Effector memory CD8-positive, alpha-beta T cell (primary cell): ENCODE data around the gene ALK.

ENCODE experiments used
- ATAC-seq: fragments of 150-1000 bp; cut with Tn5 transposase; replicated peaks from 2 replicates; pipeline ENCODE4 v1.10.0; 2021; ENCODE audit warnings: mild to moderate bottlenecking, moderate library complexity
- DNase-seq, 3 experiments: peaks; one replicate each; pipeline ENCODE4 v3.0.0; 2021
- H3K27ac Mint-ChIP-seq, 2 donors: one replicate each; pipeline ENCODE4 v1.8.0; 2022; ENCODE audit warnings: mild to moderate bottlenecking in 2 of 2, mixed read lengths in 2 of 2, moderate library complexity in 2 of 2
- H3K27me3 Mint-ChIP-seq, 2 donors: one replicate each; pipeline ENCODE4 v1.8.0; 2022; ENCODE audit warnings: mixed read lengths in 2 of 2
- H3K36me3 Mint-ChIP-seq: one replicate; pipeline ENCODE4 v1.8.0; 2022; ENCODE audit warnings: mild to moderate bottlenecking, moderate library complexity, mixed read lengths; ENCODE audit not compliant: insufficient read depth
- H3K4me1 Mint-ChIP-seq, 2 donors: one replicate each; pipeline ENCODE4 v1.8.0; 2022; ENCODE audit warnings: low read depth in 2 of 2, mixed read lengths in 2 of 2
- H3K4me3 Mint-ChIP-seq, 2 donors: one replicate each; pipeline ENCODE4 v1.8.0; 2022; ENCODE audit warnings: mild to moderate bottlenecking in 2 of 2, mixed read lengths in 2 of 2, moderate library complexity in 2 of 2
- H3K9me3 Mint-ChIP-seq, 2 donors: one replicate each; pipeline ENCODE4 v1.8.0; 2022; ENCODE audit warnings: mixed read lengths in 2 of 2

The ALK gene

GRCh38 chr2:29317801-29318485 is 603.4 kb downstream of the ALK start:
- no peak for ATAC-seq
- H3K4me1 Mint-ChIP-seq = peaks cover 16 to 30% of the 10 kb centered on the region in 2 donors
- peaks cover 6% of the 10 kb centered on the region for H3K36me3 Mint-ChIP-seq
- no peaks in the 10 kb centered on the region for H3K9me3 Mint-ChIP-seq
- no peak overlapping the region for H3K4me3 Mint-ChIP-seq
- peaks cover 0 to 39% of the 10 kb centered on the region in 2 donors for H3K27me3 Mint-ChIP-seq
- no peak for DNase-seq
- H3K27ac Mint-ChIP-seq = peak overlapping the region in 1 of 2 donors; percentile 68

- Mint-ChIP-seq H3K4me3 (no peak overlapping the region), H3K36me3 (peaks cover 2% of the 10 kb centered on the region), H3K27me3 (peaks cover 0 to 39% of the 10 kb centered on the region in 2 donors), H3K27ac (peak overlapping the region in 1 of 2 donors; percentile 68), H3K9me3 (no peaks in the 10 kb centered on the region), H3K4me1 (peaks cover 21 to 30% of the 10 kb centered on the region in 2 donors)
- DNase-seq (no peak), ATAC-seq (no peak)
Observed at GRCh38 chr2:29317077-29317517, 604.3 kb downstream of the ALK start.

- H3K36me3 Mint-ChIP-seq = peaks cover 2% of the 10 kb centered on the region
- peak overlapping the region; percentile 81 to 82 for H3K4me3 Mint-ChIP-seq
- H3K27ac Mint-ChIP-seq = peak overlapping the region; percentile 91 to 92
- peak; percentile 48 to 61 (median 48) for DNase-seq
- no peaks in the 10 kb centered on the region for H3K9me3 Mint-ChIP-seq
- ATAC-seq = peak; percentile 89
- H3K27me3 Mint-ChIP-seq = peaks cover 0 to 23% of the 10 kb centered on the region in 2 donors
- peaks cover 21 to 25% of the 10 kb centered on the region in 2 donors for H3K4me1 Mint-ChIP-seq
Observed at GRCh38 chr2:29314816-29315571, 606.4 kb downstream of the ALK start.

GRCh38 chr2:29311458-29311857 is 609.9 kb downstream of the ALK start:
- DNase-seq = no peak
- peaks cover 16 to 25% of the 10 kb centered on the region in 2 donors for H3K4me1 Mint-ChIP-seq
- H3K4me3 Mint-ChIP-seq = no peak overlapping the region
- H3K27ac Mint-ChIP-seq = peak overlapping the region in 1 of 2 donors; percentile 44
- peaks cover 16 to 30% of the 10 kb centered on the region in 2 donors for H3K27me3 Mint-ChIP-seq
- H3K36me3 Mint-ChIP-seq = peaks cover 2% of the 10 kb centered on the region
- no peaks in the 10 kb centered on the region for H3K9me3 Mint-ChIP-seq
- ATAC-seq = no peak

- H3K36me3 Mint-ChIP-seq = peaks cover 2% of the 10 kb centered on the region
- ATAC-seq = no peak
- no peak for DNase-seq
- peaks cover 16 to 25% of the 10 kb centered on the region in 2 donors for H3K4me1 Mint-ChIP-seq
- H3K9me3 Mint-ChIP-seq = no peaks in the 10 kb centered on the region
- H3K4me3 Mint-ChIP-seq = no peak overlapping the region
- H3K27me3 Mint-ChIP-seq = peaks cover 16 to 36% of the 10 kb centered on the region in 2 donors
- H3K27ac Mint-ChIP-seq = peak overlapping the region in 1 of 2 donors; percentile 44
Observed at GRCh38 chr2:29310650-29311348, 610.6 kb downstream of the ALK start.

- peaks cover under 1% of the 10 kb centered on the region for H3K36me3 Mint-ChIP-seq
- ATAC-seq = peak; percentile 83
- no peak overlapping the region for H3K4me3 Mint-ChIP-seq
- peaks cover 6 to 11% of the 10 kb centered on the region in 2 donors for H3K4me1 Mint-ChIP-seq
- DNase-seq = peak; percentile 40 to 53 (median 48)
- H3K27ac Mint-ChIP-seq = no peak overlapping the region
- peaks cover 16 to 41% of the 10 kb centered on the region in 2 donors for H3K27me3 Mint-ChIP-seq
- H3K9me3 Mint-ChIP-seq = no peaks in the 10 kb centered on the region
Observed at GRCh38 chr2:29309090-29310029, 612.0 kb downstream of the ALK start.

GRCh38 chr2:29308366-29308765 is 613.0 kb downstream of the ALK start:
- Mint-ChIP-seq H3K4me3 (no peak overlapping the region), H3K27ac (no peak overlapping the region), H3K4me1 (peaks cover 2 to 4% of the 10 kb centered on the region in 2 donors), H3K27me3 (peaks cover 22 to 49% of the 10 kb centered on the region in 2 donors), H3K36me3 (no peaks in the 10 kb centered on the region), H3K9me3 (no peaks in the 10 kb centered on the region)
- no peak for DNase-seq
- no peak for ATAC-seq

- H3K27me3 Mint-ChIP-seq = peaks cover 31 to 58% of the 10 kb centered on the region in 2 donors
- no peaks in the 10 kb centered on the region for H3K9me3 Mint-ChIP-seq
- no peak for DNase-seq
- H3K36me3 Mint-ChIP-seq = no peaks in the 10 kb centered on the region
- peaks cover 0 to 4% of the 10 kb centered on the region in 2 donors for H3K4me1 Mint-ChIP-seq
- no peak for ATAC-seq
- H3K4me3 Mint-ChIP-seq = no peak overlapping the region
- no peak overlapping the region for H3K27ac Mint-ChIP-seq
Observed at GRCh38 chr2:29307519-29307918, 613.9 kb downstream of the ALK start.

GRCh38 chr2:29305762-29306161 is 615.6 kb downstream of the ALK start:
- H3K4me1 Mint-ChIP-seq = no peaks in the 10 kb centered on the region
- no peak overlapping the region for H3K4me3 Mint-ChIP-seq
- peaks cover 43 to 66% of the 10 kb centered on the region in 2 donors for H3K27me3 Mint-ChIP-seq
- no peak for ATAC-seq
- H3K36me3 Mint-ChIP-seq = no peaks in the 10 kb centered on the region
- H3K9me3 Mint-ChIP-seq = no peaks in the 10 kb centered on the region
- DNase-seq = no peak
- no peak overlapping the region for H3K27ac Mint-ChIP-seq

- no peaks in the 10 kb centered on the region for H3K36me3 Mint-ChIP-seq
- no peaks in the 10 kb centered on the region for H3K9me3 Mint-ChIP-seq
- DNase-seq = no peak
- no peak for ATAC-seq
- H3K4me1 Mint-ChIP-seq = no peaks in the 10 kb centered on the region
- H3K27ac Mint-ChIP-seq = no peak overlapping the region
- peaks cover 49 to 75% of the 10 kb centered on the region in 2 donors for H3K27me3 Mint-ChIP-seq
- no peak overlapping the region for H3K4me3 Mint-ChIP-seq
Observed at GRCh38 chr2:29304399-29305060, 616.9 kb downstream of the ALK start.

- H3K4me3 Mint-ChIP-seq = no peak overlapping the region
- H3K27me3 Mint-ChIP-seq = peaks cover 49 to 74% of the 10 kb centered on the region in 2 donors
- peaks cover 0 to 6% of the 10 kb centered on the region in 2 donors for H3K9me3 Mint-ChIP-seq
- ATAC-seq (no peak), DNase-seq (no peak)
- H3K4me1 Mint-ChIP-seq = no peaks in the 10 kb centered on the region
- H3K27ac Mint-ChIP-seq = no peak overlapping the region
- H3K36me3 Mint-ChIP-seq = no peaks in the 10 kb centered on the region
Observed at GRCh38 chr2:29296585-29296984, 624.8 kb downstream of the ALK start.

GRCh38 chr2:29295845-29296244 is 625.5 kb downstream of the ALK start:
- Mint-ChIP-seq H3K36me3 (no peaks in the 10 kb centered on the region), H3K27ac (no peak overlapping the region), H3K27me3 (peaks cover 45 to 79% of the 10 kb centered on the region in 2 donors), H3K4me1 (no peaks in the 10 kb centered on the region), H3K9me3 (peaks cover 0 to 6% of the 10 kb centered on the region in 2 donors), H3K4me3 (no peak overlapping the region)
- DNase-seq = no peak
- ATAC-seq = no peak
